Inflammatory macrophage treated with lipopolysaccharide for 4 hours (primary cell): ENCODE data around the gene NADSYN1.
A peak's percentile ranks its signal among the peaks of the same experiment; 100 is the strongest.

Experiments used
- DNase-seq: peaks from one replicate; pipeline ENCODE4 v3.0.0-alpha.2; 2020

Gene NADSYN1

DNA sequence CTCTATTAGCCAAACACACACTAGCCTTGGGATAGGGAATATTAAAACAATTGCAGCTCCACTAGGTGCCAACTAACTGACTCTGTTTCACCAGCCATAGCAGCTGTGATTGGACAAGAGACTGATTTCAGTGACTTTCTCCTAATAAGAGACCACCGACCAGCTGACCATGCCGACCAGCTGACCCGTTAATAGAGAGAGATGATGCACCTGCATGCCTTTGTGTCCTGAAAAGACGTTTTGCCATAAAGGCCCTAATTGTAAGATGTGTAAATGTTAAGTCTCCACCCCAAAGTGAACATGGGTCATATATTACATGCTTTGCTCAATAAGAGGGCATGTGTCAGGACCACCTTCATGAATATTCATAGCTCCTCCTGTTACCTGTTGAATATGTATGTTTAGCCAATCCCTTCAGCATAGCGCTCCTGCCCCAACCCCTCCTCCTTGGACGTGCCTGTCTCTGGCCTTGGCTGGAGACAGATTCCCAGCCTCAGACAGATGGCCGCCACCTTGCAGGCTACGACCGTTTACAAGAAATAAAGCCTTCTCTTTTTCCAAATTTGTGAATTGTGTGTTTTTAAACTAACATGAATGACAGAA is 1.3 kb upstream of the NADSYN1 start:
- no peak for DNase-seq

DNA sequence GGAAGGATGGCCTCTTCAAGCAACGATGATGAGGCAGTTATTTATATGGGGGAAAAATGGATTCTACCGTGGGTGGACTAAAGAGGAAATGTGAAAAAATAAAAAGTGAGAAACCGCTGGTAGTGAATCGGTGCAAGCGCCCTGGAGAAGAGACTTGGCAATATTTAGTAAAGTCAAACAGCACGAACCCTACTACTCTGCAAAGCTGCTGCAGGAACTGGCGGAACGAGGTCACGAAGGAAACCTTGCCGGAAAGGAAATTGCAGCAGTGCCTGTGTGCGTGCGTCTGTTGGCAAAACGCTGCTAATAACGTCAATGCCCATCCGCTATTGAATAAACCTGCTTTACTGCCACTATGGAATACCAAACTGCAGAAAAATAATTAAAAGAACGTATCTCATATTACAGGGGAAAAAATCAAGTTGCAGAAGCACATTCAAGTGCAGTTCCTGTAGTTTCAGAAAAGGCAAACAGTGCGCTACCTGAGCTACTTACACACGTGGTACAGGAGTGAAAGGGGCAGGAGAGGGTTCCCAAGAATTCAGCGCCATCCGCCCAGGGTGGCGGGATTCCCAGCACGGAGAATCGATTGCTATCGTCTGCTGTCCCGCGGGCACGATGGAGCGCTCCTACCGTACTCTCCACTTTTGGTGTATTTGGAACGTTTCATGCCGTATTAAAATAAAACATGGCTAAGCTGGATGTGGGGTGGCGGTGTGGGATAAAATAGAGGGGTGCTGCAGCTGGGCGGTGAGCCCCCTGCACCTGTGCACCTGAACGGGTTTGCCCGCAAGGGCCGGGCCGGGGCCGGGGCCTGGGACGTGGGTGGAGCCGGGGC is 585 bp upstream of the NADSYN1 start:
- DNase-seq, result peak; percentile 73

DNA sequence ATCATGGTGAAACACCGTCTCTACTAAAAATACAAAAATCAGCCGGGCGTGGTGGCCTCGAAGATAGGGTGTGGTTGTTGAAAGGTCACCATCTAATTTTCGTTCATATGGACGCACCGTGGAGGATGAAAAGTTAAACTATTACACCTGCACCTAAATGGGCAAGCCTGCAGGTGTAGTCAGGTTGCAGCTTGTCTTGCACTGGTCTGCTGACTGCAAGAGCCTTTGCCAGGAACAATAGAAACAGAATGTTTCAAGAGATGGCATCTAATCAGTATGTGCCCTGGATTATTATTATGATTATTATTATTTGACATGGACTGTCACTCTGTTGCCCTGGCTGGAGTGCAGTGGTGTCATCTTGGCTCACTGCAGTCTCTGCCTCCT is 908 bp downstream of the NADSYN1 start:
- no peak for DNase-seq

DNA sequence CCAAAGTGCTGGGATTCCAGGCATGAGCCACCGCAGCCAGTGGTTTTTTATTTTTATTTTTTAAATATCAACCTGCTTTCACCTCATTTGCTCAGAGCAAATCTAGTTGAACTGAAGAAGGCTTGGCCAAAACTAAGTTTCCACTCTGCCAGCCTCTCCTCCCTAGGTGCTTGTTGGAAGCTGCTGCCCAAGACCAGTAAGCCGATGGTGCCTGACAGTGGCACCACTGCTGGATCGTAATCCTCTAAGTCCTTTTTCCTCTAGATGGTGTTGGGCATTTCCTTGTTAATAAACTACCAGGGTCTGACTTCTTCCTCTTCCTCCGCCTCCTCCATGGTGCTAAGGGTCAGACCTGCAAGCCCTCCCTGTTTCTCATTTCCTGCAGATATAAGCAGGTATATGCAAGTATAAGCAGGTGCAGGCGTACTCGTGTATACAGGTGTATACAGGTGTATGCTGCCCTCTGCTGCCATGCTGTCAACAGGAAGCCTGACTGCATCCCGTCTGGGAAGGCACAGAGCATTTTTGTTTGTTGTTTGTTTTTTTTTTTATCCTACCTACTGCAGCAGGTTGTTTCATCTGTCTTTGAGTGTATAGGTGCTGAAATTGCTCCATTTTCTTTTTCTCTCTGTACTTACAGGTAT is 1.6 kb downstream of the NADSYN1 start:
- DNase-seq, result no peak

DNA sequence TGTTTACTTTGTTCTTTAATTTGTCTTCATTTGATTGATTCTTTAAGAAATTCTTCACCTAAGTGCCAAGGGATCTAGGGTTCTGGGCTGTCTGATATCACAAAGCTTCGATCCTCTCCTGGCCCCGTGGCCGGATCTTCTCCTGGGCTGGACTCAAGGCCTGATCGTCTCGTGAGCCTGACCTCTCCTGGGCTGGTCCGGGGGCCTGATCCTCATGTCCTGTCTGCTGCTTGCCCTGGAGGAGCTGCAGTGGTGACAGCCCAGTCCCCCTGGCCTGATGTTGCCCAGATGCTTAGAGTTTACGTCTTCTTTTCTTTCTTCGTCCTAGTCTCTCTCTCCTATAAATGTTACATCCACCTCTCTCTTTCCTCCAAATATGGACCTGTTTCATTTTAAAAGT is 3.3 kb downstream of the NADSYN1 start:
- DNase-seq, result no peak

DNA sequence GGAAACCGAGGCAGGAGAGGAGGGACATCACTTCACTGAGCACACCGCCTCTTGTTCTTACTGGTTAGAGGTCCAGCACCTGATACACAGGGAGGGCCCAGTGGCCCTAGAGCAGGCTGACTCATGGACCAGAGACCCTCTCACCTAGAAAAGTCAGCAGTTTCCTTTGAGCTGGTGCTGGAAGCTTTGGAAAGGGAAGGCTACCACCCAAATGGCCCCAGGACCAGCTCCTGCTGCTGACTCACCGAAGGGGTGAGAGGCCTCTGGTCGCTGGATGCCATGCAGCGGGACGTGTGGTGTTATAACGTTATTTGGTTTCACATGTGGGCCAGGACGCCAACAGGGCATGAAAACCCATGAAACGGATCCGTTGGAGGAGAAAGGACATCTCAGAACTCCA is 3.8 kb downstream of the NADSYN1 start:
- no peak for DNase-seq

DNA sequence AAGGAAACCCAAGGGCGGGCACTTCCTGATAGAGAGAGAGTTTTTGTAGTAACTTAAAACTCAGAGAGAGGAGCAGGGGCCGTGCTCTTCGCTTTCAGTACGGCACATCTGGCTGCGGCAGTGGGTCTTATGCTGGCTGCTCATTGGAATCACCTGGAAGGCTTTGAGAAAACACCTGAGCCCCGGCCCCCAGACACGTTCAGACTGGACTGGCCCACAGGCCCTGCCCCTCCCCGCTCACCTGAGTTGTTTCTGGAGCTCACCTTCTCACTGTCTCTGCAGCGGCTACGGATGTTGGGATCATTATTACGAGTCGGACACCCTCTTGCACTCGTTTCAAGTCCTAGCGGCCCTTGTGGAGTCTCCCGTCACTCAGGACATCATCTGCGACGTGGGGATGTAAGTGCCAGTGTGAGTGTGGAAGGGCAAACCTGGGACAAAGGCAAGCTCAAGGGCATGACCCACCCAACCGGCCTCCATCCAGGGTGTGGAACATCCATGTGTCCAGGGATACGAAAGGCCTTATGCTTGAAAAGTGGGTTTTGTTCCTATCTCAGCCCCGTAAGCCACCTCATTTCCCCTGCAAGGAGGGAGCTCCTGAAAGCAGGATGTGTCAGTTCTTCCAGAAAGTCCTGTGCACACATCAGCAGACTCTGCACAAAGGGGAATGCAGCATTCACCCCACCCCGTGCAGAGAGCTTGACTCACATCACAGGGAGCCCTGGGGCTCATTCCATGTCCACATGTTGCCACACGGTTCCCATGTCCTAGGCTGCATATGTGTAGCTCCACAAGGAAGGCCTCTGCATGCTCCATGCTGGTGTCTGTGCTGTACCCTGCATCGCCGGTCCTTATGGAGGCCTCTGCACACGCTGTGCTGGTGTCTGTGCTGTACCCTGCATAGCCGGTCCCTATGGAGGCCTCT is 5.4 kb downstream of the NADSYN1 start:
- DNase-seq, result no peak

DNA sequence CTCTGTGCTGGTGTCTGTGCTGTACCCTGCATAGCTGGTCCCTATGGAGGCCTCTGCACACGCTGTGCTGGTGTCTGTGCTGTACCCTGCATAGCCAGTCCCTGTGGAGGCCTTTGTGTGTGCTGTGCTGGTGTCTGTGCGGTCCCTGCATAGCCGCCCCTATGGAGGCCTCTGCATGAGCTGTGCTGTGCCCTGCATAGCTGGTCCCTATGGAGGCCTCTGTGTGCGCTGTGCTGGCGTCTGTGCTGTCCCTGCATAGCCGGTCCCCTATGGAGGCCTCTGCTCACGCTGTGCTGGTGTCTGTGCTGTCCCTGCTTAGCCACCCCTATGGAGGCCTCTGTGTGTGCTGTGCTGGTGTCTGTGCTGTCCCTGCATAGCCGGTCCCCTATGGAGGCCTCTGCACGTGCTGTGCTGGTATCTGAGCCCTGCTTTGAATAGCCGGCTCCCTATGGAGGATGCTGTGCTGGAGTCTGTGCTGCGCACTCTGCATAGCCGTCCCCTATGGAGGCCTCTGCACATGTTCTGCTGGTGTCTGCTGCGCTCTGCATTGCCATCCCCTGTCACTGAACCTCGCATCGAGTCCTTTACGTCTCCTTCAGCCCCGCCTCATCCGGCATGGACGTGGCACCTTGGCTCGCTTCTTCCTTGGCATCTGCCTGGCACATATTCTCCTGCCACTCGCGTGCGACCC is 6.2 kb downstream of the NADSYN1 start:
- DNase-seq, result no peak

DNA sequence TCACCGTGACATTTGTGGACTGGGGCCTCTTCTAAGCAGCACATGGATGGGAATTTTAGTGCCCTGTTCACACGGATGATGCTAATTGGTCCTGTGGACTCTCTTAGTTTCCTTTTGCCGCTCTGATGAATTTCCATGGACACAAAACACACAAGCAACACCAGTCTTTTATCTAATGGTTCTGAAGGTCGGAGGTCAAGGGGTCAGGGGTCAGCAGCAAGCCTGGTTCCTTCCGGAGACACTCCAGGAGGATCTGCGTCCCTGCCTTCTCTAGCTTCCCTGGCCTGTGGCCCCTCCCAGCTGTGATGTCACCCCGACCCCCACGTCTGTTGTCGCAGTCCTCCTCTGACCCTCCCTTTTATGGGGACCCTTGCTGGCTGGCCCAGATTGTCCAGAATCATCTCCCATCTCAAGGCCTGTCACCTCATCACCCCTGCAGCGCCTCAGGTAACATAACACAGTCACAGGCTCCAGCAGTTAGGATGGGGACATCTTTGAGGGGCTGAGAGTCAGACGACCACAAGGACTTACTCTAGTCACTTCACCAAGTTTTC is 6.8 kb downstream of the NADSYN1 start:
- no peak for DNase-seq

DNA sequence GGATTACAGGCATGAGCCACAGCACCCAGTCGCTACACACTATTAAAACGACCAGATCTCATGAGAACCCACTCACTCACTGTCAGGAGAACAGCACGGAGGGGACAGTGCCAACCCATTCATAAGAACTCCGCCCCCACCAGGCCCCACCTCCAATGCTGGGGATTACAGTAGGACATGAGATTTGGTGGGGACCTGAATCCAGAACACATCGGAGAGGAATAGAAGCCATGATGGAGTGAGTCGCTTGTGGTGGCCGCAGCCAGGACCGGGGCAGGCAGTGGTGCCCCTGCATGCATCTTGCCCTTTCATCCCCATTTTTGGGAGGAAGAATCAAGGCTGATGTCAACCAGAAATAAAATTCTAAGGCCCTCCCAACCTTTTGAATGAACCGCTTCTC is 8.7 kb downstream of the NADSYN1 start:
- no peak for DNase-seq

DNA sequence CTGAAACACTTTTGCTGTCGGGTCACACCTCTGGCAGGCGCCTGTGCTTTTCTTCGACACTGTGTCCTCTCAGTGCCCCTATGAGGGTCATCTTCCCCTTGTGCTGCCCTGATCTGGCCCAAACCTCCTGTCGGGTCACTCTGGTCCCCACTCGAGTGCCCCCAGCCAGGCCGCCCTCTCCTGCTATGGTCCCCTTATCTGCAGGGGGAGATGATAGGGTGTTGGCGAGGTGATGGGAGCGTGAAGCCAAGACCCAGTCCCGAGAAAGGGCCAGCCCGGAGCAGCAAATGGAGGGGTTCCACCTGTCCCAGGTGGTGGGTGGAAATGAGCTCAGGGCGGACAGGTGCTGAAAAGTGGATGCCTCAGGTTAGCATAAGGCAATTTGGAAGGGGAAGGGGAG is 9.7 kb downstream of the NADSYN1 start:
- no peak for DNase-seq

DNA sequence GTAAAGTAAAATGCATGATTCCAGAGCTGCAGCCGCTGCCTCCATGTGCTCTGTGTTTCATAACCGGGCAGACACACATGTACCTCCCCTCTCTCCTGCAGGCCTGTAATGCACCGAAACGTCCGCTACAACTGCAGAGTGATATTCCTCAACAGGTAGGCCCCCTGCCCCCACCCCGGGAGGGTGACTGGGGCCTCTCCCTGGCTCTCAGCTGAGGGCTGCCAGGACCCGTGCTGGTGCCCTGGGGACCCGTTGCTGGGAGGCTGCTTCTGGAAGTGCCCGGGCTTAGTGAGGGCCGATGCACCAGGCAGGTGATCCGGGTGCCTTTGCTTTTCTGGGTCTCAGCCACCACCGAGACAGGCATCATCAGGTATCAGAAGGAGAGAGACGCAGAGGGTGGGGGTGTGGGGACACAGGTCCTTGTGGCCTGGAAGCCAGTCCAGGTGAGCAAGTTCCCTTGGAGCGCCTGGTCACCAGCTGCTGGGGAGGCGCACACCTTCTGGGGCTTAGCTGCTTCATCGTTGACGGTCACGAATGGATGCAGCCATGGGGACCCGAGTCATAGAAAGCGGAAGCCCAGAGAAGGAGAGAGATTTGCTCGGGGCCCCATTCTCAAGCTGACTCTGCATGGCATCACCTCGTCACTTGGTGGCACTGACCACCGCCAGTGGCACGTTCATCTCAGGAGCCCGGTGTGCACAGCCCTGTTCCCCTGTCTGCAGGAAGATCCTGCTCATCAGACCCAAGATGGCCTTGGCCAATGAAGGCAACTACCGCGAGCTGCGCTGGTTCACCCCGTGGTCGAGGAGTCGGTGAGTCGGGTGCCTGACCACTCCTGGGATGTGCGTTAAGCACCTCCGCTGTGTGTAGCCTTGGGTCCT is 10.6 kb downstream of the NADSYN1 start:
- no peak for DNase-seq

DNA sequence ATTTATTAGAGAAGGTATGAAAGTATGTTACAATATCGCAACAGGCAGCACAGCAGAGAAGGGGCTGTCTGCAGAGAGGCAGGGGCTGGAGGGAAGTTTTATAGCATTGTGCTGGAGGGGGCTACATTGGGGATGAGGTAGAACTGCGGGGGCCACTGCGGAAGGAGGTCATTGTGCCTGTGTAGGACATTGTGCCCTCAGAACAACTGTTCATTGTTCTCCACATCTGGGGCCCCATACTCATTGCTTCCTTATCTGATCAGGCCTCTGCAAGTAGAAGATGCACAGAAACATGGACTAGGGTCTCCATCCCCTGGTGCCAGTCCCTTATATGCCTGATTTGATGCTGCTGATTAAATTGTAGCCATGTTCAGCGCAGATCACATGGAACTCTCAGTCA is 12.1 kb downstream of the NADSYN1 start:
- no peak for DNase-seq

DNA sequence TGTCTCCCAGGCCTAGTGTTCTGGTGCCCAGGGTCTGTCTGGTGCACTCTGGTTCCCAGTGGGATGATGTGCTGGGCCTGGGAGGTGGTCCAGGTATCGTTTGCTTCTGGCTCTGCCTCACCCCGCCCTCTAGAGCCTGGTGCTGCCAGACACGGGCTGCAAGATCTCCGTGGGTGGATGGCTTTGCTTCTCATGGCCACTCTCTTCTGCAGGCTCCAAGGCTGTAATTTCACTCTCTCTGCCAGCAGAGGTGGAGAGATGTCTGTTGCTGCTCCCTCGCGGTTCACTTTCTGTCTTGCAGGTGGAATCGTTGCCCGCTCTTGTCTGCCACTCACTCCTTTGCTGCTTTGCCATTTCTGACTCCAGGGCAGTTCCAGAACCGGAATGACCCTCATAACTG is 13.4 kb downstream of the NADSYN1 start:
- DNase-seq, result no peak

DNA sequence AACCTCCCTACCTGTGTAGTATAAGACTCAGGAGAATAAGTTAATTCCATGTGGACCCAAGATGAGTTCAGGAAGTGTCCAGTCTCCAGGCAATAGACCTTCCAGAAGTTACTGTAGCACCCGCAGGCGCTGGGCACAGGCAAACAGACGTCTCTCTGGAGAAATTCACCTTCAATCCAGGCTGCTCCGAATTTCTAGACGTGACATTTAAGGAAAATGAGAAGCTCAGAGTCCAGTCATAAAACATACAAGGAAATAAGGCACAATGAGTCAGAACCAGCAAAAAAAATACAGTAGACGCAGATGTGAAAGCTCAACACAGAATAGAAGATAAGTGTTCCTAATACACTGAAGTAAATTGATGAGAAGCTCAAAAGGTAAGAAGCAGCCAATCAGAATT is 14.2 kb downstream of the NADSYN1 start:
- DNase-seq, result no peak

DNA sequence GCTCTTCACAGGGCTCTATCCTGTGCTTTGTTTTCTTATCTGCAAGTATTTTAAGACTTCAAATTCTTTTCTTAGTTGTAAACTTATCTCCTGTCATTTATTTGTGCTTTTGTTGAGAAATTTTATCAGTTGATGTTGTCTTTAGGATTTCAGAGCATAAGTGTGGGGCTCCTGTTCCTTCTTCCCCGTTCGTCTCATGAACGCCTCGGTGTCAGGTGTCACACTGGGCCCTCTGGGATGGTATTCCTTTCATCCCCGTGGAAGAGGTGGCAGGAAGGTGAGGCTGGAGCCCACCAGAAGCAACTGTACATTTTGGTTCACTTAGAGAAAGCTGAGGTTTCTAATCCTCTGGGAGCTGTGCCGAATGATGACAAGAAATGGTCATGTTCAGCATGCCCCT is 17.9 kb downstream of the NADSYN1 start:
- no peak for DNase-seq

DNA sequence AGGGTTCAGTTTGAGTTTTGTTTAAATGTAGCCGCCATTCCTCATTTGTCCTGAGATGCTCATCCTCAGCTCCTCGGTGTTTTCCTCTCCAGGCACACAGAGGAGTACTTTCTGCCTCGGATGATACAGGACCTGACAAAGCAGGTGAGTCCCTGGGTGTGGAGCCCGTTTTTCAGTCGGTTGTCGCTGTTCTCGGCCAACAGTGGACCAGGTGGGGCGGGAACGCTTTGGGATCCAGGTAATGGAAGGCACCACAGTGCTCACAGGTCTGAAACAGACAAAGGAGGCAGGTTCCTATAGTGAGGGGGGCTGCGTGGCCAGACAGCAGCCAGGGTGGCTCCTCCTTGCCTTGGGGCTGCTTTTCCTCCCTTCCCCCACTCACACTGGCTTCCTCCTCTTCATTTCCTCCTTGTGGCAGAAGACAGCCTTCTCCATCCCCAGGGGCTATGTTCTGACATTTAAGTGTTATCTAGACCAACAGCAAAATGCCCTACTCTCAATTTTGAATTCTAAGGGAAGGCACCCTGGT is 19.4 kb downstream of the NADSYN1 start:
- DNase-seq, result no peak

DNA sequence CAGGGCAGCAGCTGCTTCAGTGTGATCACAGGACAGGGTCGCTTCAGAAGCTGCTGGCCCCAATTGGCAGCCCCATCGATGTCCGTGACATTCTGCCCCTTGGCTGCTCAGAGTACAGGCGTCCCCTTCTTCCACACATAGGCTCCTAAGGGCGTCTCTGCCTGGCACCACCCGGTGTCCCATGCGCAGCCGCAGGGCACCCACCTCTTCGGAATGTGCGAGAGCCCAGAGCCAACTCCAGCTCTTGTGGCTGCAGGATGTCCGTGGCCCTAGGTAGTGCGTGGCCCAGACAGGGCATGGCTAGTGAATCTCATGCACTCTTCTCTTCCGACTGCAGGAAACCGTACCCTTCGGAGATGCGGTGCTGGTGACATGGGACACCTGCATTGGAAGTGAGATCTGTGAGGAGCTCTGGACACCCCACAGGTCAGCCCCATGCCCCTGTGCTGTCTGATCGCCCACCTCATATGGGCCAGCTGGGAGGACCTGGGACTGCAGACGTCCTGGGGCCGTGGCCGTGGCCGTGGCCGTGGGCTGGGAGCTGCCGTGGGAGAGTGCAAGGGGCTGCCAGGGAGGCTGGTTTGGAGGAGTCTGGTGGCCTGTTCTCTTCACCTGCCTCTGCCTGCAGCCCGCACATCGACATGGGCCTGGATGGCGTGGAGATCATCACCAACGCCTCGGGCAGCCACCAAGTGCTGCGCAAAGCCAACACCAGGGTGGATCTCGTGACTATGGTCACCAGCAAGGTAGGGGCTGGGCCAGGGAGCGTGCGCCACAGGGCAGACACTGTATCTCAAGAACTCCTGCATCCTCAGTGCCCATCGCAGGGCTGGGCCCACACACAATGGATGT is 20.2 kb downstream of the NADSYN1 start:
- no peak for DNase-seq

DNA sequence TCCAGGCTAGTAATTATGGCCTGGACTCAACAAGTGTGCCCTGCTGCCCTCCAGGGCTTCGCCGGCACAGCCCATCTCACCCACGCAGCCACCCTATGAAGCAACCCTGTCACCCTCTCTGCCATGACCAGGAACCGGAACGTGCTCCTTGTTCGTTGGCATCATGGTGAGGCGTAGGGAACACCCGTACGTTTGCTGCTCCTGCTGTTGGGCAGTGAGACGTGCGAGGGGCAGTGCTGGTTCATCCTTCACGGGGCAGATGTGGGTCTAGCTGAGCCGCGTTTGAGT is 20.7 kb downstream of the NADSYN1 start:
- DNase-seq, result no peak

DNA sequence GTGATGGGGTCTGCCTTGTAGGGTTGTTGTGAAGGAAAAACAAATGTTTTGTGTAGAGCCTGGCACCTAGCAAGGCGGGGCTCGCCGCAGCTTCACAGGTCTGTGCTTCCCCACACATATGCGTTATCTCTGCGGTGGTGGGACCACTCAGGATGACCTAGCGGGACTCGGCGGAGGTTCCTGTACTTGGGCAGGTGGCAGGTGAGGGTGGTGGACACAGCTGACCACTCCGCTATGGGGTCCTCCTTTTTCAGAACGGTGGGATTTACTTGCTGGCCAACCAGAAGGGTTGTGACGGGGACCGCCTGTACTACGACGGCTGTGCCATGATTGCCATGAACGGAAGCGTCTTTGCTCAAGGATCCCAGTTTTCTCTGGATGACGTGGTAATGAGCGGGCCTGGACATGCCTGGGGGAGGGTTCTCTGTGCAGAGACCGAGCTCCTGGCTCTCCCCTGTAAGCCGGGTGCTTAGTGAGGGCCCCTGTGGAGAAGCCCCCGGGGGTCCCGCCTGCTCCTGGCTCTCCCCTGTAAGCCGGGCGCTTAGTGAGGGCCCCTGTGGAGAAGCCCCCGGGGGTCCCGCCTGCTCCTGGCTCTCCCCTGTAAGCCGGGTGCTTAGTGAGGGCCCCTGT is 21.3 kb downstream of the NADSYN1 start:
- DNase-seq, result no peak
